ENCODE data around the gene ZSCAN32. TPM values are rescaled to one million over a fixed set of nuclear protein-coding genes. Genes with fewer than 3 reads are reported as not detected.

Gene ZSCAN32
- total RNA-seq, 1 donor from 2014 or later: 18.3 TPM

DNA sequence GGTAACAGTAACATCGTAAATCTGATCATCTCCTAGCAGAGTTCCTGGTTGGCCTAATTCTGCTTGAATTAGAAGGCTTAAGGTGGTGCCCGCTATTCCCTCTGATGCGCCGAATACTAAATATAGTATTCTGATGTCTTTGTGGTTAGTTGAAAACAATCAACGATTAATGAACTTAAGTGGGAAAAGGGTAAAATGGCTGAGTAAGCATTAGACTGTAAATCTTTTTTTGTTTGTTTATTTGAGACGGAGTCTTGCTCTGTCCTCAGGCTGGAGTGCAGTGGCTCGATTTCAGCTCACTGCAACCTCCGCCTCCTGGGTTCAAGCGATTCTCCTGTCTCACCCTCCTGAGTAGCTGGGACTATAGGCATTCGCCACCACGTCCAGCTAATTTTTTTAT lies 31.7 kb downstream of the ZSCAN32 start:
- no peak for DNase-seq (ENCODE audit: low read depth, low spot score)
- Mint-ChIP-seq H3K4me3 (no peak overlapping the region), H3K36me3 (ENCODE audit: low read depth) (no peaks in the 10 kb centered on the region), H3K27ac (ENCODE audit: unreplicated experiment) (no peak overlapping the region), H3K27me3 (ENCODE audit: low read depth) (no peaks in the 10 kb centered on the region), H3K4me1 (no peaks in the 10 kb centered on the region), H3K9me3 (peaks cover 2% of the 10 kb centered on the region)
- TF ChIP-seq, protein P1, sequence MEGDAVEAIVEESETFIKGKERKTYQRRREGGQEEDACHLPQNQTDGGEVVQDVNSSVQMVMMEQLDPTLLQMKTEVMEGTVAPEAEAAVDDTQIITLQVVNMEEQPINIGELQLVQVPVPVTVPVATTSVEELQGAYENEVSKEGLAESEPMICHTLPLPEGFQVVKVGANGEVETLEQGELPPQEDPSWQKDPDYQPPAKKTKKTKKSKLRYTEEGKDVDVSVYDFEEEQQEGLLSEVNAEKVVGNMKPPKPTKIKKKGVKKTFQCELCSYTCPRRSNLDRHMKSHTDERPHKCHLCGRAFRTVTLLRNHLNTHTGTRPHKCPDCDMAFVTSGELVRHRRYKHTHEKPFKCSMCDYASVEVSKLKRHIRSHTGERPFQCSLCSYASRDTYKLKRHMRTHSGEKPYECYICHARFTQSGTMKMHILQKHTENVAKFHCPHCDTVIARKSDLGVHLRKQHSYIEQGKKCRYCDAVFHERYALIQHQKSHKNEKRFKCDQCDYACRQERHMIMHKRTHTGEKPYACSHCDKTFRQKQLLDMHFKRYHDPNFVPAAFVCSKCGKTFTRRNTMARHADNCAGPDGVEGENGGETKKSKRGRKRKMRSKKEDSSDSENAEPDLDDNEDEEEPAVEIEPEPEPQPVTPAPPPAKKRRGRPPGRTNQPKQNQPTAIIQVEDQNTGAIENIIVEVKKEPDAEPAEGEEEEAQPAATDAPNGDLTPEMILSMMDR (conservative IDR thresholded peaks at IDR 0.05): no peak

DNA sequence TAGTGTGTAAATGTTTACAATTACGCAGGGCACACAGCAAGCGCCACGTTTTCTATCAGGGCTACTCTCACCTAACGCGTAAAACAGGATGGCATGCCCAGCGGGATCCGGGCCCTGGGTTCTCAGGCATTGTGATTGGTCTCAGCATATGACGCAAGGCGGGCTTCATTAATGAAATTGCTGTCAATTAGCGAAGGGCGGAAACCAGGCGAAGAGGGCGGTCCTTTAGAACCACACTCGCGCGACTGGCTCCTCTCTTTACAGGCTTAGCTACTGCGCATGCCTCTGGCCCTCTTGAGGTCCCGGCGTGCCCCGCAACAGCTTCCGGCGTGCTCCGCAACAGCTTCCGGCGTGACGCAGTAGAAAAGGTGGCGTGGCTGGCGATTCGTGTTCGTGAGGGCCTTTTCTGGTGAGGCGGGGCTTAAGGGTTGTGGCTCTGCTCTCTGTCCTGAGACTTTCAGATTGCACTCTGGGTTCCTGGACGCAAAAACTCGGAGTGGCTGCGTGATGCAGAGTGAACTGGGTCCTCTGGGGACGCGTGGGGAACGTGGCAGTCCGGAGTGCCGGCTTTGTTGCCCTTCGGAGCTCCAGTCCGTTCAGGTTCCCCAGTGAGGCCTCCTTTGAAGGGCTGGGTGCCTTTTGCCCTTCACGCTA lies 35.9 kb downstream of the ZSCAN32 start:
- no peaks in the 10 kb centered on the region for H3K4me1 Mint-ChIP-seq
- H3K9me3 Mint-ChIP-seq: peaks cover 5% of the 10 kb centered on the region
- H3K36me3 Mint-ChIP-seq (ENCODE audit: low read depth): no peaks in the 10 kb centered on the region
- no peak for DNase-seq (ENCODE audit: low read depth, low spot score)
- TF ChIP-seq, protein P1 (conservative IDR thresholded peaks at IDR 0.05): no peak
- peaks cover 27% of the 10 kb centered on the region for H3K27me3 Mint-ChIP-seq (ENCODE audit: low read depth)
- no peak overlapping the region for H3K4me3 Mint-ChIP-seq
- no peak overlapping the region for H3K27ac Mint-ChIP-seq (ENCODE audit: unreplicated experiment)

DNA sequence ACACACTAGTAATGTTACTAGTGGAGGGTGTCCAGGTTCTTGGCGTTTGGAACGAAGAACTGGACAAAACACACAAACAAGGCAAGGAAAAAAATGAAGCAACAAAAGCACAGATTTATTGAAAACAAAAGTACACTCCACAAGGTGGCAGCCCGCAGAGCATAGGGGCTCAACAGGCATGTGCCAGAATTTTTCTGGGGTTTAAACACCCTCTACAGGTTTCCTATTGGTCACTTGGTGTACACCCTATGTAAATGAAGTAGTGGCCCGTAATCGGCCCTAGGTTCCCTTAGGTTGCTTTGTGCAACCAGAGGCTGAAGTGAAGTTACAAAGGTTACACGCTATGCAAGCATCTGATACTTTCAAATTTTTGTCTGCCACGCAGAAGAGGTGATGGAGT lies 37.0 kb downstream of the ZSCAN32 start:
- no peak for DNase-seq (ENCODE audit: low read depth, low spot score)
- no peaks in the 10 kb centered on the region for H3K36me3 Mint-ChIP-seq (ENCODE audit: low read depth)
- TF ChIP-seq, protein P1 (conservative IDR thresholded peaks at IDR 0.05): no peak
- peaks cover 5% of the 10 kb centered on the region for H3K9me3 Mint-ChIP-seq
- peaks cover 36% of the 10 kb centered on the region for H3K27me3 Mint-ChIP-seq (ENCODE audit: low read depth)
- no peak overlapping the region for H3K27ac Mint-ChIP-seq (ENCODE audit: unreplicated experiment)
- no peak overlapping the region for H3K4me3 Mint-ChIP-seq
- H3K4me1 Mint-ChIP-seq: no peaks in the 10 kb centered on the region

GRCh38 chr16:3362931-3363330 lies 37.9 kb downstream of the ZSCAN32 start:
- DNase-seq (ENCODE audit: low read depth, low spot score): no peak
- no peaks in the 10 kb centered on the region for H3K4me1 Mint-ChIP-seq
- H3K4me3 Mint-ChIP-seq: no peak overlapping the region
- H3K36me3 Mint-ChIP-seq (ENCODE audit: low read depth): no peaks in the 10 kb centered on the region
- TF ChIP-seq, protein P1 (conservative IDR thresholded peaks at IDR 0.05): no peak
- H3K27me3 Mint-ChIP-seq (ENCODE audit: low read depth): peaks cover 38% of the 10 kb centered on the region
- peaks cover 5% of the 10 kb centered on the region for H3K9me3 Mint-ChIP-seq
- H3K27ac Mint-ChIP-seq (ENCODE audit: unreplicated experiment): no peak overlapping the region

DNA sequence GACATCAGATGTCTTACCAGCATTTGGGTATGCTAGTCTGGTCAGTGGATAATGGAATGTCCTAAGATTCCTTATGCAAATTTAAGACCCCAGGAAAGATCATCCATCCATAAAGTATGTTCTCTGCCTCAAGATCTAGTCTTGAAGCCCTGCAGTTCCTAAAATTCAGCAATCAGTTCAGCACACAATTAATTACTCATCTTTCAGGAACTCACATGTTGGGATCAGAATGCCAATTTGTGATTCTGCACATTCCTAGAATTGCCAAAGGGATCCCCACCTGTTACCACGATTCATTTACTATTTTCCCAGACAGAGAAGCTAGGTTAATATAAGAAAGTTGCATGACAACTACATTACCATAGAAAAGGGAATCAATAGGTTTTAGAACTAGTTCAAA lies 41.9 kb downstream of the ZSCAN32 start:
- H3K27me3 Mint-ChIP-seq (ENCODE audit: low read depth): peaks cover 57% of the 10 kb centered on the region
- TF ChIP-seq, protein P1 (conservative IDR thresholded peaks at IDR 0.05): no peak
- no peak overlapping the region for H3K27ac Mint-ChIP-seq (ENCODE audit: unreplicated experiment)
- H3K4me3 Mint-ChIP-seq: no peak overlapping the region
- no peak for DNase-seq (ENCODE audit: low read depth, low spot score)
- no peaks in the 10 kb centered on the region for H3K36me3 Mint-ChIP-seq (ENCODE audit: low read depth)
- H3K4me1 Mint-ChIP-seq: no peaks in the 10 kb centered on the region
- H3K9me3 Mint-ChIP-seq: peaks cover 8% of the 10 kb centered on the region
